HG03457 (cell line): ENCODE results near the gene GAB2.
"Not testable (repeated sequence)": the region's sequence is repeated elsewhere in the genome, so short reads cannot be mapped to it uniquely, and the experiment has no call there.

ENCODE experiments used
- ATAC-seq: cut with Tn5 transposase; IDR thresholded peaks from one replicate; pipeline ENCODE4 v1.9.1; 2021; ENCODE audit warnings: moderate number of reproducible peaks; ENCODE audit not compliant: unreplicated experiment

The GAB2 gene

DNA sequence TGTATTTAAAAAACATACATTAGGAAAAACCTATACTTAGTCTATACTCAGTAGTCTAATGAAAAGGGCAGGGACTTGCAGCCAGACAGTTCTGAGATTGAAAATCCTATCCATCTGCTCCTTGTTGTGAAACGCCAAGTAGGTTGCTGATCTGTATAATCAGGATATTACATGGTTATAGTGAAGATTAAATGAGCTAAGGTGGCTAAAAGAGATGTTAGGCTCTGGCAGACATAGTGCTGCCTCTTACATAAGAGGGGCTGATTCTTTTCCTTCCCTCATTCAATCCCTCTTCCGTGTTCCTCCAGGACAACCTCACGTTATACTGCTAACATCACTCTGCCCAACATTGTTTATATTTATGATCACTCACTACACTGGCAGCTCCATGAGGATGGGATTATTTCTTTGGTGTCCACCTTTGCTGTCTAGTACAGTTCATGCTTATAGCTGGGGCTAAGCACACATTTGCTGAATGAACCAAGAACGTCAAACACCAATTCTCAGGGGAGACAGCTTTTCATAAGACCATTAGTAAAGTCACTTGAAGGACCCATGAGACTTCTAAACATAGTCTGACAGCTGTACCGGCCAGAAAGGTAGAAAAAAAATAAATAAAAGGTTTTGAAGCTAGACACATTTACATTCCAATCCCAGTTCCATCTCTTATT, 46.3 kb downstream of the GAB2 start:
- no peak for ATAC-seq

DNA sequence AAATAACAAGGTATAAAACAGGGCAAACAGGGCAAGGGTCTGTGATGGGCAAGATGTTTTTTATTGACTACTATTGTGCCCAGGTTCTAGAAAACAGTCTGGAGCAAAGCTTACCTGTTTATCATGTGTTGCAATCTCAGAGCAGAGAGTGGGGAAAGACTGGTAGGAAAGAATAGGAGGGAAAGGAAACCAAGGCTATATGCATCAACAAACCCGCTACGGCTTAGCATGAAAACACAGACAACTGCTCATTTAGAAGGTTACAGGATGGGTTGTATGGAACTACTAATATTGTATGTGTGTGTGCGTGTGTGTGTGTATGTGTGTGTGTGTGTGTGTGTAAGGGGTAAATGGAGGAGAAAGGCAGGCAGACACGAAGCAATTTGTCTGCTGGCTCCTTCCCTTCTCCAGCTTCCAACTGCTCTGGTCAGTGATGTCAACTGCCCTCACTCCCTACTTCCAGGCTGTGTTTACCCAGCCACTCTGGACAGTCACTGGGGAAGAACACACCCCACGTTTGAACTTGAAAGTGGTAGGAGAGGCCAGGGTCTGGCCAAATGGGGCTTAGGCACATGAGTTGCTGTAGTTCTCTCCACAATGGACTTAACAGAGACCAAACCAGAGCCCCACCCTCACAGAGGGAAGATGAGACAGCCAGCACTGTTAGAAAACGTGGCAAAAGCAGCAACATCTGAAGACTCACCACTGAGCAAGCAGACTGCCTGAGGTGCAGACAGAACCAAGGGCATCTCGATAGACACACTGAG, 47.0 kb downstream of the GAB2 start:
- no peak for ATAC-seq

DNA sequence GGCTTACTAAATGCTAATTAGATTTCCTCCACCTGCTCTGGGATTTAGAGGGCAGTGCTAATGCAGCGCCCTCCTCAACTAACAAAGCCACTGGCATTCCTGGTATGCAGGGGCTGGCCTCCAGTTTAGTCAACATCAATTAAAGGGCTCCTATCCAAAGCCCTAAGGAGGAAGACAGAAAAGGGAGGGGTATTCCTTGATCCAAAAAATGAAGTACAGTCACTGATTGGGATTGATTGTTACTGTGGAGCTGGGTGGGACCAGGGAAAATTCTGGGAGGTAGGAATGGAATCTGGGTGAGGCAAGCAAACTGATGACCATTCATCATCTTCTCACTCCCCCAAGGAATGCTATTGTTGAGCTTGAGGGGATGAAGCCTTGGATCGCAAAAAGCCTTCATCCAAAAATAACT, 52.2 kb downstream of the GAB2 start:
- ATAC-seq = no peak

DNA sequence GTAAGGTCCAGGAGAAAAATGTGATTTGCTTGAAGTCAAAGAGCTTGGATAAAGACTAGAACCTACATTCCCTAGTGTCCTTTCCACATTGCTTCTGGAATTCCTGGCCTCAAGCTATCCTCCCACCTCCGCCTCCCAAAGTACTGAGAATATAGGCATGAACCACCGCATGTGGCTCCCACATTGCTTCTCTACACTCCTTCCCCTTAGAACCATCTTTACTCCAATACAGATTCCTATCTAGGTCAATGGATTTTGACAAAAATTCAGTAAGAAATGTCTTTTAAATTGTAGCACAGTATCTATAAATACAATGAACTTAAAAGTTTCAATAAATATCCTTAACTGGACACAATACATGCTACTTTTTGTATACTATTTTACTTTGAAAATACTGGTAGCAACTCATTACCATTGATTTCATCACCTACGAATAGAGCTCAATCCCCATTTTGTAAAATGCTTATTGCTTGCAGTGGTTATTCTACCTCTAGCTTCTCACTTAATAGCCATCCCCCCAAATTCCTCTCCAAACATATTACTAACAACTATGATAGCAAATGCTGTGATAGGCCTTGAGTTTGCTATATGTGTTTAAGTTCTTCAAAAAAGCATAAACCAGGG, 53.4 kb downstream of the GAB2 start:
- ATAC-seq = no peak

DNA sequence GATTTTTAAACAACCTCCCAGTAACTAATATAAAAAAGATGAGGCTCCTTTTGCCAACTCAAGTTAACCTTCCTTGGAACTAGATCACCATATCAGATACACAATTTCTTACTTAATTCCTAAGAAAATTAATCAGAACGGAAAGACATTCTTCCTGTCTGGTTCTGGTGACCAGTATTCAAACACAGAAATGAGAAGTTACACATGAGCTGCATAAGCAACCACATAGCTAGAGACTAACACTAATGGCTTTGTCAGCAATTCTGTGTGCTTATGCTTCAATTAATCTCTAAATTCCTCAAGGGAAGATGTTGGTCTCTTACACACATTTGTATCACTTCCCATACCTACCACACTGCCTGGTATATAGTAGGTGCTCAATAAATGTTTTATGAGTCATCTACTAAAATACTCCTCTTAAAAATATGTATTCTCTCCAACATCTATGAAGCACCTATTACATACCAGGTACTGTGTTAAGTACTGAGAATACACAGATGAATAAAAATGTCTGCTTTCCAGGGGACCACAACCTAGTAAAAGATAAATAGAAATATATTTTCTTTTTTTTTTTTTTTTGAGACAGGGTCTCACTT, 54.5 kb downstream of the GAB2 start:
- no peak for ATAC-seq

DNA sequence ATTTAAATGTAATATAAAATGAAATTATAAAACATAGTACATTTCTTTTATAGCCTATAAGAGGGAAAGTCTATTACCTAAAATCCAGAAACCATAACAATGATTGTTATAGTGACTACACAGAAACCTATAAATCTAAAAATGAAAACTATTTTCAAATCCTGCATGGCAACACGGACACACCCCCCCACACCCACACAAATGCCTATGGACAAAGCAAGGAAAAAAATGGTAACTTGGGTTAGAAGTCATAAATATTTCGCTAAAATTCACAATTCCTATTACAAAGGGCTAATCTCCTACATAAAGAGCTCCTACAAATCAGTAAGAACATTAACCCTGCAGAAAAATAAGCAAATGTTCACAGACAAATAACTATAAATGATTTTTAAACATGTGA, 56.4 kb downstream of the GAB2 start:
- no peak for ATAC-seq

DNA sequence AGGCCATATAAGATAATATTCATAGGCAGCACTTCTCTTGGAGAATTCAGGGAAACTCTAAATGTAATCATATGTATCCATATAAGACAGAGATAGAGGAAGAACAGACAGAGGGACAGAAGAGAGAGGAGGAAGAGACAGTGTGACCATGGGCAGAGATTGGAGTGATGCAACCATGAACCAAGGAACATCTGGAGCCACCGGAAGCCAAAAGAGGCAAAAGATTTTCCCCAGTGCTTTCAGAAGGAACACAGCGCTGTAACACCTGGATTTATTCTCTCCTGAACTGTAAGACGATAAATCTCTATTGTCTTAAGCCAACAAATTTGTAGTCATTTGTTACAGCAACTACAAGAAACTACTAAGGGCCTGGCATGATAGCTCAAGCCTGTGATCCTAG, 57.7 kb downstream of the GAB2 start:
- no peak for ATAC-seq

DNA sequence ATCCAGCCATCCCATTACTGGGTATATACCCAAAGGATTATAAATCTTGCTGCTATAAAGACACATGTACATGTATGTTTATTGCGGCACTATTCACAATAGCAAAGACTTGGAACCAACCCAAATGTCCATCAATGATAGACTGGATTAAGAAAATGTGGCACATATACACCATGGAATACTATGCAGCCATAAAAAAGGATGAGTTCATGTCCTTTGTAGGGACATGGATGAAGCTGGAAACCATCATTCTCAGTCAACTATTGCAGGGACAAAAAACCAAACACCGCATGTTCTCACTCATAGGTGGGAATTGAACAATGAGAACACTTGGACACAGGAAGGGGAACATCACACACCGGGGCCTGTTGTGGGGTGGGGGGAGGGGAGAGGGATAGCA, 59.7 kb downstream of the GAB2 start:
- ATAC-seq = not testable (repeated sequence)

DNA sequence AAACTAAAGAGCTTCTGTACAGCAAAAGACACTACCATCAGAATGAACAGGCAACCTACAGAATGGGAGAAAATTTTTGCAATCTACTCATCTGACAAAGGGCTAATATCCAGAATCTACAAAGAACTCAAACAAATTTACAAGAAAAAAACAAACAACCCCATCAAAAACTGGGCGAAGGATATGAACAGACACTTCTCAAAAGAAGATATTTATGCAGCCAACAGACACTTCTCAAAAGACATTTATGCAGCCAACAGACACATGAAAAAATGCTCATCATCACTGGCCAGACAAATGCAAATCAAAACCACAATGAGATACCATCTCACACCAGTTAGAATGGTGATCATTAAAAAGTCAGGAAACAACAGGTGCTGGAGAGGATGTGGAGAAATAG, 60.2 kb downstream of the GAB2 start:
- ATAC-seq = not testable (repeated sequence)

DNA sequence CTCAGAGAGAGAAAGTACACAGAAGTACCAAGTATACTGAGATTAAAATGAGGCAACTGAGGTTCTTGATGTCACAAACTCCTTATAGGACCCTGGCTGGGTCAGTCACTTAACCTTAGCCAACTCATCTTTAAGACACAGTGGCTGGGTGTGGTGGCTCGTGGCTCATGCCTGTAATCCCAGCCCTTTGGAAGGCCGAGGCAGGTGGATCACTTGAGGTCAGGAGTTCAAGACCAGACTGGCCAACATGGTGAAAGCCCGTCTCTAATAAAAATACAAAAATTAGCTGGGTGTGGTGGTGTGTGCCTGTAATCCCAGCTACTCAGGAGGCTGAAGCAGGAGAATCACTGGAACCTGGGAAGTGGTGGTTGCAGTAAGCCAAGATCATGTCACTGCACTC, 61.9 kb downstream of the GAB2 start:
- ATAC-seq = not testable (repeated sequence)

DNA sequence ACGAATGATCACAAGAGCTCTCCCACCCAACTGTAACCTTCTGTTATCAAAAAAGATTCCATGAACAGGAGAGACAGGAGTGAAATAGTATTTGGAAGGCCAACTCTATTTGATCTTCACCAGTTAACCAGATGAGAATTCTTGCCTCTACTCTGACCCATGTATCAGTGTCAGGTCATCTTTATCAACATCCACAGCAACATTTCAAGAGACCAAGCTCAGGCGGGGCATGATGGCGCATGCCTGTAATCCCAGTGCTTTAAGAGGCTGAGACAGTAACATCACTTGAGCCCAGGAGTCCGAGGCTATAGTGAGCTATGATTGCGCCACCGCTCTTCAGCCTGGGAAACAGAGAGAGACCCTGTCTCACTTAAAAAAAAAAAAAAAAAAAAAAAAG, 62.3 kb downstream of the GAB2 start:
- ATAC-seq = no peak

DNA sequence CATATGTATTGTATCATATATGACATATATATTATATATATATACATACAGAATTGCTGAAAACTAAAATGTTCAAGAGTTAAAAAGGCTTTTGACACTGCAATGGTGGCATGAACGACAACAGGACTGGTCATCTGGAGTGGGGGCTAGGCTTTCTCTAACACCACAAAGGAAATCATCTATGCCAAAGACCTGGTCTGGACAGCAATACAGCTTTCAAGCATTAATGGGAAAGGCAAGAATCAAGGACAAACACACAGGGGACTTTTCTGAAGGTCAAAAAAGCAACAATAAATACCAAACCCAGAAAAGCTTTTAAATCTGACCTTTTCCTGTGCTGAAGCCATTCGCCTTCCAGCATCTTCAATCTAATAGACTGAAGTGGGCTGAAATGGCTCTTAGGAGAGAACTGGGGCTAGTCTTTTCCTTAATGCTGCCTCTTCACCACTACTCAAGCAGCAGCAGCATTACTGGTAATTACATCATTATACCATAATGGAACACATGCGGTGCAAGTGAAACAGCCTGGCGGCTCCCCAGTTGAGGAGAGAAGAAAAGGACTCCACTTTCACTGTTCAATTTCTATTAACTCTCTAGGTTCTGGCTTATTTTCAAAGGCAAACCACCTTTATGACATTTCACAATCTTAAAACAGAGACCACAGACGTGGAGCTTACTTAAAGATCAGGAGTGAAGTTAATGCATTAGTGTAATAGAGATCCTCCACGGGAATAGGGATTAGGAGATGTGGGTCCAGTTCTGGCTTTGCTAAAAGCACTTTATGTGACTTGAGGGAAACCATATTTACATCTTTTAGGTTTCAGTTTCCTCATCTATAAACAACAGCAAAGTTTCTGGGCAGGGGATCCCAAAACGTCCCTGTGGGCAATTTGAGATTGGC, 63.0 kb downstream of the GAB2 start:
- no peak for ATAC-seq

DNA sequence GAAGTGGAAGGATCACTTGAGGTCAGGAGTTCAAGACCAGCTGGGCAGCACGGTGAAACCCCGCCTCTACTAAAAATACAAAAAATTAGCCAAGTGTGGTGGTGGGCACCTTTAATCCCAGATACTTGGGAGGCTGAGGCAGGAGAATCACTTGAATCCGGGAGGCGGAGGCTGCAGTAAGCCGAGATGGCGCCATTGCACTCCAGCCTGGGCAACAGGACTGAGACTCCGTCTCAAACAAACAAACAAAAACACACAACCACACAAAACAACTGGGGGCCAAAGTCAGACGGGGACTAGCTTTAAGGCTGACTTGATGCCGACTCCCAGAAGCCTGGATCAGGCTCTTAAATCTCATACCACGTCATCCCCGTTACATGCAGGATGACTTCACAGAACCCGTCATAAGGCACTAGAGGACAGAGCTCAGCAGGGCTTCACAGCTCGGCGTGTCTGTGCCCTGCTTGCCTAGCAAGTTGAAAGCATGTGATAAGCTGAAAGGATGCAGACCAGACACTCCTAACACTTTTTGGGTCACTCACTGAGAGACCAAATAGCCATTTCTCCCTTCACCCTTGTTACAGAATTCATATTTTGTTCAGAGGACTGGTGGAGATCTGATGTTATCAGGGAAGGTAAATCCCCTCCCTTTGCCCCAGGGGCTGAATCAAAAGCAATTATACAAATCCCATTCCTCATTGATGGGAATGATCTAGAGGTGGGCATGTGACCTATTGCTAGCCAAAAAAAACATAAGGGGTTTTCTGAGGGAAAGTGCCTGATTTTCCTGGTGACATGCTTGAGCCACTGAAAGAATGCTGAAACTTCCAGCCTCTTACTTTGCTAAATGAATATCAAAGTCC, 65.4 kb downstream of the GAB2 start:
- no peak for ATAC-seq

DNA sequence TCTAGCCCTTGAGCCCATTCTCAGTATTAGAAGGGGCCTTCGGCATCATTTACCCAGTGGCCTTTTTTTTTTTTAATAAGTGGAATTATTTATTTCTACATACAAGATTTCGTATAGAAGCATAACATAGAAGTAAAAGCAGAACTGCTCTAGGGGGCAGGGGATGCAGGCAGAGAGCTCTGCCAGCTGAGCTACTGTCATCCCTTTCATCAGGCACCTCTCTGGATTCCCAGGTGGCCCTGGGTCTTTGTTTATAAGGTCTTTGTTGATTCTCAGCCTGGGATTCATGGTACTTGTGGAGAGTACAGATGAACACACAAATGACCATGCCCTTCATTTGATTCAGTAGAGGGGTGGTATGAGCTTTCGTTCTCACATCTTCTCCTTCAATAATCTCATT, 66.4 kb downstream of the GAB2 start:
- no peak for ATAC-seq

DNA sequence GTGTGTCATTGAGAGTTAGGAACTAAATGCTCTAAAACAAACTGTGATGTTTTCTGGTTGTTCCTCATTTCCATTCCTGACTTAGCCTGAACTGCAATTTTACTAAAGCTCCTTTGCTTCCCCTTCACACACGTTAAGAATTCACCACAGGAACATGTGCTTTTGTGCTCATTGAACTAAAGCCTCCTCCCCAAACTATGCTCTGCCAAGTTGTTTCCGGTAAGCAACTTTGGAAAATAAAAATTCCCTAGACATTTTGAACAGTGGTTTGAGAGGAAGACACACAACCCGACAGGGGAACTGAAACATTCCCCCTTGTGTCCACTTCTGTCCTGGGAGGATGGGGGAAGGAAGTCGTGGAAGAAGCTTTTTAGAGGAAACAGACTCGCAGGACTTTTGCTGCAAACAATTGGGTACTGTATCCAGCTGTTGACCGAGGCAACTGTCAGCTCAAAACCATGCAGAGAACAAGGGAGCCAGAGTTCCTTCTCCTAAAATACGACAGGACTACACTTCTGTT, 66.9 kb downstream of the GAB2 start:
- ATAC-seq = no peak

DNA sequence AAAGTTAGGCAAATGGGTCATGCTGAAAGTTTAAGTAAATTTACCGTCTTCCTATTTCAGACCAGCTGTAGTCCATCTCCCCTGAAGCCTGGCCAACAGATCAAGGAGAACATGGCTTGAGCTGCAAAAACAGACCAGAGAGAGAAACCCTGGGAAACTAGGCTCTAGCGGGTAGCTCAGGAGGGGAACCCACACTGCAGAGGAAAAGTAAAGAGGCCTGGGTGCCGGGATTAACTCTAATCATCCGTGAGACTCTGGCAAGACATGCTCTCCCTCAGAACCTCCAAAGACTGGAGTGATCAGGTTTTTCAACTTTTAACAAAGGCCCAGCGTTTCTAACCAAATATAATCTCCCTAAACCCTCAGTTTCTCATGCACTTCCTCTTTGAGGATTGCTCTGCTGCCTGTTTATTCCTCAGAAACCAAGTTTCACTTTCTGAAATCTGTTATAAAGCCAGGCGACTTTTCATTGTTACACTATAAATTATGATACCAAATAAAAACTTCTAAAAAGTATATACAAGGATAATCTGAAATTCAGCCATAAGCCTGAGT, 67.5 kb downstream of the GAB2 start:
- ATAC-seq = no peak

DNA sequence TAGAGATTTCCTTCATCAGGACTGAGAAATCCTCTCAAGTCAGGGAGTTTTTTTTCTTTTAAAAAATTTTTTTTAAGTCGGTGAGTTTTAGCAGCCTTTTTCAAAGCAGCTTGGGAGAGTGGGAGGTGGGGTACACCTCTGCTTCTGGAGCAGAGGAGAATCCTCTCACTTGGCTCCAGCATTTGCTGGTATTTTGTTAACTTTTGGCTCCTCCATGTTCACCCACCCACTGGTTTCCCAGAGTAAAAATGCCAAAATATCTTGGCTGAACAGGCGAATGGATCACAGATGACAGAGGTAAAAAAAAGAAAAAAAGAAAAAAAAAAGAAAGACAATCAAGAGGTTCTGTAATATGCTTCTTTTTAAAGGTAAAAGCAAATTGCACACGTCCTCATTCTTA, 68.0 kb downstream of the GAB2 start:
- ATAC-seq = no peak

DNA sequence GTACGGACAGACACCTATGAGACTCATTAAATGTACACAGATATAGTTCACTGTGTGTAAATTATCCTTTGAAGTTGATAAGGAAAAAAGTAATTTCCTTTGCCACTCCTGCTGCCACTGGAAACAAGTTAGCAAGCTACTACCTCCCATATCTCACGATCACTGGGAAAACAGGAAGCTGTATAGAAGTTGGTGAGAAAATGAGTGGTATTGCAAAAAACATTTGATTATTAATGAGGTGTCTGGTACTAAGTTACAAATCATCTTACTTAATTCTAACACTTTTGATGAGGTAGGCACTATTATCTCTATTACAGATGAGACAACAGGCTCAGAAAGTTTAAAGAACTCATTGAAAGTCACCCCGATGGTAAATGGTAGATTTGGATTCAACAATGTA, 68.5 kb downstream of the GAB2 start:
- ATAC-seq = no peak

DNA sequence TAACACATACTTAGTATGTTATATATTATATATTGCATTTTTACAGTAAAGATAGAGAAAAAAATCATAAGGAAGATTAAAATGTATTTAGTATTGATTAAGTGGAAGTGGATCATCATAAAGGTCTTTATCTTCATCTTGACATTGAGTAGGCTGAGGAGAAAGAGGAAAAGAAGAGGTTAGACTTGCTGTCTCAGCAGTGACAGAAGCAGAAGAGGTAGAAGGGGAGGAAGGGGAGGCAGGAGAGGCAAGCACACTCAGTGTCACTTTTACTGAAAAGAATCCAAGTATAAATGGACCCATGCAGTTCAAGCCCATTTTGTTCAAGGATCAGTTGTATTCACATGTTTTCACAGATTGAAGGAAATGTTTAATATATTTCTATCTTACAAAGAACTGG, 69.7 kb downstream of the GAB2 start:
- no peak for ATAC-seq
